ENCODE results near the gene OR13C4.
"Not testable (repeated sequence)": the region's sequence is repeated elsewhere in the genome, so short reads cannot be mapped to it uniquely, and the experiment has no call there.

OR13C4 gene

GRCh38 chr9:104527109-104527508 is at the start of gene OR13C4:
Gene OR13C4, minus strand, starts transcription at chr9:104527209. Its CDS starts 0 bp downstream, at chr9:104527209.
- no peak for DNase-seq

- DNase-seq, result no peak
These were observed 48.4 kb upstream of the OR13C4 start for GRCh38 chr9:104575456-104575855.

GRCh38 chr9:104572612-104573011 is 45.6 kb upstream of the OR13C4 start:
- DNase-seq, result no peak

- no peak for DNase-seq
These were observed 41.9 kb upstream of the OR13C4 start, which contains the start of gene OR13C8 for GRCh38 chr9:104568868-104569267. Gene OR13C8, plus strand, starts transcription at chr9:104569168. Its CDS starts 0 bp downstream, at chr9:104569168.

- DNase-seq, result no peak
These were observed 37.3 kb upstream of the OR13C4 start for GRCh38 chr9:104564358-104564757.

GRCh38 chr9:104556830-104557634 is 30.0 kb upstream of the OR13C4 start:
- no peak for DNase-seq

GRCh38 chr9:104555521-104555920 is 28.5 kb upstream of the OR13C4 start:
- no peak for DNase-seq

GRCh38 chr9:104553261-104553660 is 26.3 kb upstream of the OR13C4 start:
- no peak for DNase-seq

GRCh38 chr9:104544644-104545043 is 17.6 kb upstream of the OR13C4 start:
- no peak for DNase-seq

- DNase-seq, result no peak
These were observed 12.3 kb upstream of the OR13C4 start for GRCh38 chr9:104539275-104539674.

GRCh38 chr9:104536756-104537155 is 9.7 kb upstream of the OR13C4 start, which contains the start of gene OR13C3:
Gene OR13C3, minus strand, starts transcription at chr9:104536856. Its CDS starts 133 bp downstream, at chr9:104536723.
- no peak for DNase-seq

- DNase-seq, result not testable (repeated sequence)
These were observed 6.8 kb downstream of the OR13C4 start for GRCh38 chr9:104520241-104520640.

GRCh38 chr9:104514901-104515300 is 12.1 kb downstream of the OR13C4 start:
- no peak for DNase-seq

GRCh38 chr9:104506565-104506964 is 20.4 kb downstream of the OR13C4 start:
- DNase-seq, result no peak

- no peak for DNase-seq
These were observed 23.0 kb downstream of the OR13C4 start, which contains the start of gene OR13F1 for GRCh38 chr9:104503963-104504362. Gene OR13F1, plus strand, starts transcription at chr9:104504263. Its CDS starts 0 bp downstream, at chr9:104504263.

- DNase-seq, result no peak
These were observed 23.6 kb downstream of the OR13C4 start for GRCh38 chr9:104503440-104503839.

- no peak for DNase-seq
These were observed 32.2 kb downstream of the OR13C4 start for GRCh38 chr9:104494808-104495207.

- no peak for DNase-seq
These were observed 42.0 kb downstream of the OR13C4 start for GRCh38 chr9:104485014-104485413.

- DNase-seq, result no peak
These were observed 44.0 kb downstream of the OR13C4 start for GRCh38 chr9:104482921-104483570.
